Measurements from ENCODE around the gene LGALS3BP. TPM values are rescaled to one million over a fixed set of nuclear protein-coding genes. Genes with fewer than 3 reads are reported as not detected.

Gene LGALS3BP
- polyA plus RNA-seq, 3 donors, result 104 to 220 (median 144) TPM

GRCh38 chr17:78933025-78933958 lies 46.4 kb downstream of the LGALS3BP start:
- no peak overlapping the region for H3K27ac ChIP-seq (ENCODE audit: low read depth, low read length)
- WGBS, 3 donors, result 62 to 85% (median 68%) methylated on average over 18 of the region's 18 CpGs

GRCh38 chr17:78929908-78930775 lies 49.6 kb downstream of the LGALS3BP start:
- no peak overlapping the region for H3K27ac ChIP-seq (ENCODE audit: low read depth, low read length)
- 54 to 71% (median 57%) methylated on average over 28 to 31 of the region's 31 CpGs for WGBS, 3 donors

- 19 to 44% (median 19%) methylated on average over 28 to 33 of the region's 33 CpGs for WGBS, 3 donors
- H3K27ac ChIP-seq (ENCODE audit: low read depth, low read length), result peak overlapping the region; percentile 83
These were observed 53.8 kb downstream of the LGALS3BP start for GRCh38 chr17:78925662-78926555.

- 0 to 1% (median 1%) methylated on average over 30 to 48 of the region's 52 CpGs for WGBS, 3 donors
- H3K27ac ChIP-seq (ENCODE audit: low read depth, low read length), result peak within 1 kb of the TSS; percentile 83
These were observed 54.5 kb downstream of the LGALS3BP start, which contains the start of gene TIMP2 for GRCh38 chr17:78925234-78925633. TIMP2 (minus strand) TSS chr17:78925387; CDS start chr17:78925088, 299 bp downstream.

GRCh38 chr17:78924481-78925151 lies 55.1 kb downstream of the LGALS3BP start:
- H3K27ac ChIP-seq (ENCODE audit: low read depth, low read length), result peak overlapping the region; percentile 31

GRCh38 chr17:78923660-78924453 lies 55.9 kb downstream of the LGALS3BP start:
- 3 to 6% (median 4%) methylated on average over 28 of the region's 28 CpGs for WGBS, 3 donors
- H3K27ac ChIP-seq (ENCODE audit: low read depth, low read length), result no peak overlapping the region

More at GRCh38 chr17:78924481-78925151, 55.1 kb downstream of the LGALS3BP start:
- 0 to 2% (median 1%) methylated on average over 32 to 64 of the region's 64 CpGs for WGBS, 3 donors

GRCh38 chr17:78922816-78923498 lies 56.8 kb downstream of the LGALS3BP start:
- WGBS, 3 donors, result 36 to 65% (median 43%) methylated on average over 11 to 12 of the region's 13 CpGs

GRCh38 chr17:78921437-78921971 lies 58.2 kb downstream of the LGALS3BP start:
- H3K27ac ChIP-seq (ENCODE audit: low read depth, low read length), result no peak overlapping the region
- WGBS, 3 donors, result 52 to 66% (median 57%) methylated on average over 8 of the region's 8 CpGs

More at GRCh38 chr17:78922816-78923498, 56.8 kb downstream of the LGALS3BP start:
- H3K27ac ChIP-seq (ENCODE audit: low read depth, low read length), result no peak overlapping the region

Other genes starting within 250 kb of the LGALS3BP start
- 10 to 100 TPM; 23.8 to 42.1 (median 41.7) TPM for gene CYTH1, start 197.7 kb downstream of the LGALS3BP start, polyA plus RNA-seq
- gene USP36, start 139.1 kb downstream of the LGALS3BP start, polyA plus RNA-seq, result 10 to 100 TPM; 22.2 to 47.1 (median 32.3) TPM
- 1 to 10 TPM in 1 of 3 donors, under 1 TPM in 2; 0.03 to 2.4 (median 0.15) TPM for gene CEP295NL, start 76.7 kb downstream of the LGALS3BP start, polyA plus RNA-seq
- gene TIMP2, start 54.5 kb downstream of the LGALS3BP start, polyA plus RNA-seq, result 100 to 1,000 TPM in 2 of 3 donors, 10 to 100 TPM in 1; 37.2 to 127 (median 122) TPM
- 10 to 100 TPM in 2 of 3 donors, 1 to 10 TPM in 1; 9.3 to 22.5 (median 16.9) TPM for gene CANT1, start 29.8 kb upstream of the LGALS3BP start, polyA plus RNA-seq
- 100 to 1,000 TPM in 2 of 3 donors, 10 to 100 TPM in 1; 33.8 to 357 (median 207) TPM for gene C1QTNF1, start 44.2 kb upstream of the LGALS3BP start, polyA plus RNA-seq
- 10 to 100 TPM; 18.7 to 39.0 (median 33.7) TPM for gene ENGASE, start 94.9 kb upstream of the LGALS3BP start, polyA plus RNA-seq

All from adipose tissue (tissue), 3 donors.